HCT116 (cell line): ENCODE data around the gene STARD3. TPM values are rescaled to one million over a fixed set of nuclear protein-coding genes. Genes with fewer than 3 reads are reported as not detected.

Experiments used
- ATAC-seq: fragments of 200-7000 bp; cut with Tn5 transposase; 2 replicates; pipeline ENCODE4 v1.9.1; 2020; ENCODE audit warnings: mild to moderate bottlenecking, moderate library complexity
- BruUV-seq: library from RNA; stranded (reverse); fragments of 400-500 nt; replicated peaks from 2 replicates; lab custom pipeline; 2021; lab: Mats Ljungman, UMichigan
- CTCF ChIA-PET: fragments of 300-600 bp; sonication (Branson Sonifier 250); formaldehyde crosslinking; loops from one replicate; lab custom pipeline; 2021; ENCODE audit warnings: antibody characterized with exemption; lab: Charles Lee
- POLR2A ChIA-PET: fragments of 300-600, 350-600 bp; sonication (Branson Sonifier 250); formaldehyde crosslinking; loops from one replicate; lab custom pipeline; 2021; ENCODE audit warnings: antibody characterized with exemption; lab: Charles Lee
- RAD21 ChIA-PET, 2 experiments: fragments of 300-600 bp; sonication (Branson Sonifier 250); formaldehyde crosslinking; loops; one replicate each; lab custom pipeline; 2023; ENCODE audit warnings: low total read pairs in 2 of 2; ENCODE audit not compliant: uncharacterized antibody in 2 of 2, unreplicated experiment in 2 of 2, low non-redundant PET in 1 of 2; lab: Charles Lee
- DNase-seq: peaks from one replicate; pipeline ENCODE4 v3.0.0-alpha.2; 2010; ENCODE audit warnings: low read depth, low spot score
- H2AFZ ChIP-seq: fragments of 200-600 bp; shearing (Covaris generic), sonication (generic); 2 replicates; pipeline ENCODE4 v1.6.1; 2017; ENCODE audit warnings: low read depth, mixed run types, mixed read lengths, antibody characterized with exemption, low read length; ENCODE audit not compliant: poor library complexity, severe bottlenecking
- H3K27ac ChIP-seq: 2 replicates; pipeline ENCODE4 v1.5.1; 2012; ENCODE audit warnings: low read depth, low read length
- H3K27me3 ChIP-seq: fragments of 200-600 bp; sonication (generic); 2 replicates; pipeline ENCODE4 v1.6.1; 2016; ENCODE audit warnings: mixed run types, low read length, mixed read lengths; ENCODE audit not compliant: insufficient read depth
- H3K36me3 ChIP-seq, 2 experiments: fragments of 200-500 bp in 1 of 2; fragments of 200-600 bp in 1 of 2; sonication (Bioruptor generic) in 1 of 2; sonication (generic) in 1 of 2; 2 replicates each; pipeline versions ENCODE4 v1.5.1 to v1.6.1; 2014 to 2016; ENCODE audit warnings: low read length in 2 of 2, inconsistent platforms in 1 of 2, mixed read lengths in 1 of 2, mixed run types in 1 of 2; ENCODE audit not compliant: insufficient read depth in 2 of 2, control insufficient read depth in 1 of 2
- H3K4me1 ChIP-seq, 2 experiments: fragments of 200-600 bp in 1 of 2; sonication (generic) in 1 of 2; 2 replicates each; pipeline versions ENCODE4 v1.5.1 to v1.6.1; 2012 to 2017; ENCODE audit warnings: low read length in 2 of 2, inconsistent platforms in 1 of 2, mild to moderate bottlenecking in 1 of 2, mixed read lengths in 1 of 2, mixed run types in 1 of 2, moderate library complexity in 1 of 2; ENCODE audit not compliant: insufficient read depth in 2 of 2, control insufficient read depth in 1 of 2
- H3K4me2 ChIP-seq: fragments of 200-600 bp; sonication (generic); 2 replicates; pipeline ENCODE4 v1.6.1; 2017; ENCODE audit warnings: mixed run types, low read length, mixed read lengths
- H3K4me3 ChIP-seq, 2 experiments: fragments of 200-600 bp in 1 of 2; sonication (generic) in 1 of 2; replicated peaks in 1 of 2; 2 replicates each; pipeline ENCODE4 v1.5.1; 2011 to 2016; ENCODE audit warnings: low read length in 2 of 2, control low read depth in 1 of 2, low read depth in 1 of 2, mild to moderate bottlenecking in 1 of 2, mixed read lengths in 1 of 2, mixed run types in 1 of 2
- H3K79me2 ChIP-seq: fragments of 200-600 bp; sonication (generic); 2 replicates; pipeline ENCODE4 v1.6.1; 2017; ENCODE audit warnings: mild to moderate bottlenecking, mixed run types, low read length, moderate library complexity, mixed read lengths; ENCODE audit not compliant: insufficient read depth
- H3K9ac ChIP-seq: fragments of 200-600 bp; sonication (generic); 2 replicates; pipeline ENCODE4 v1.6.1; 2016; ENCODE audit warnings: low read length, mixed read lengths
- H3K9me2 ChIP-seq: fragments of 200-600 bp; sonication (generic), shearing (Covaris generic); 2 replicates; pipeline ENCODE4 v1.6.1; 2017; ENCODE audit warnings: mixed run types, mild to moderate bottlenecking, moderate library complexity; ENCODE audit not compliant: insufficient read depth
- H3K9me3 ChIP-seq, 2 experiments: fragments of 200-500 bp in 1 of 2; fragments of 200-600 bp in 1 of 2; sonication (Bioruptor generic) in 1 of 2; sonication (generic) in 1 of 2; 2 replicates each; pipeline ENCODE4 v1.6.1; 2014 to 2017; ENCODE audit warnings: low read length in 2 of 2, mixed read lengths in 2 of 2, inconsistent platforms in 1 of 2, low read depth in 1 of 2, mild to moderate bottlenecking in 1 of 2, mixed run types in 1 of 2, moderate library complexity in 1 of 2; ENCODE audit not compliant: control insufficient read depth in 1 of 2, insufficient read depth in 1 of 2
- H4K20me1 ChIP-seq: fragments of 200-600 bp; sonication (generic), shearing (Covaris generic); 2 replicates; pipeline ENCODE4 v1.6.1; 2017; ENCODE audit warnings: mixed run types, mild to moderate bottlenecking, moderate library complexity; ENCODE audit not compliant: insufficient read depth
- CBX3 ChIP-seq: IDR thresholded peaks from 2 replicates; pipeline ENCODE4 v1.6.1; 2012; ENCODE audit warnings: low read depth
- FOSL1 ChIP-seq: IDR thresholded peaks from 2 replicates; pipeline ENCODE4 v1.6.1; 2012; ENCODE audit warnings: low read depth
- POLR2A ChIP-seq: IDR thresholded peaks from 2 replicates; pipeline ENCODE4 v1.7.0; 2011; ENCODE audit warnings: borderline replicate concordance; ENCODE audit not compliant: insufficient read depth, insufficient read length; ENCODE audit errors: extremely low read depth
- SIN3A ChIP-seq: IDR thresholded peaks from 2 replicates; pipeline ENCODE4 v1.6.1; 2012; ENCODE audit warnings: low read depth
- TCF7L2 ChIP-seq: IDR thresholded peaks from 2 replicates; pipeline ENCODE4 v1.7.0; 2011; ENCODE audit warnings: borderline replicate concordance, inconsistent platforms; ENCODE audit not compliant: insufficient read depth, insufficient read length; ENCODE audit errors: extremely low read depth
- intact Hi-C: fragments of 100-400 bp; cut with micrococcal nuclease; formaldehyde crosslinking; loops from 2 replicates; pipeline ENCODE4 v1.10.0; 2022
- total RNA-seq: library from RNA; stranded (reverse); gene quantifications from one replicate; pipeline ENCODE4 v1.2.1, GENCODE V29; 2021; ENCODE audit not compliant: unreplicated experiment
- TF ChIP-seq, protein P1 (sequence below): IDR thresholded peaks from 2 replicates; pipeline ENCODE4 v1.6.1; 2011; ENCODE audit warnings: mild to moderate bottlenecking, low read length, moderate library complexity; ENCODE audit not compliant: insufficient replicate concordance; ENCODE audit errors: extremely low read depth

Gene STARD3
- total RNA-seq, 1 experiment from 2014 or later, result 73.9 TPM

DNA sequence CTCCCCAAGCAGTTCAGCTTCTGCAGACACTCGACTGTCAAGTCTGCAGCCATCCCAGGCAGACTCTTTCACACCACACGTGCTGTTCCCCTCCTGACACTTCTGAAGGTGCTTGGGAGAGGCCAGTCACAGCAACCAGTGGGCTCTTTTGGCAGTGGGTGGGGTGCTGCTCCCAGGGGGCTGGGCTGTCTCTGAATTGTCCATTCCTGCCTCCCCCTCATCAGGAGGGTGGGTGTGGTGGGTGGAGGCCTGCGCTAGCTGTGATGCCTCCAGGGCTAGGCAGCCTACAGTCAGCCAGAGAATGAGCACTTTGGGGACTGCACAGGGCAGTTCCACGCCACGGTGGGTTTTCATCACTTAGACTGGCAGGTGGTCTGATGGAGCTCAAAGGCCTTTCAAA lies 10.3 kb downstream of the STARD3 start:
- Histone ChIP-seq H3K27ac (no peak overlapping the region), H3K9me2 (no peaks in the 10 kb centered on the region), H3K79me2 (peaks cover 46% of the 10 kb centered on the region), H3K4me3 (no peak overlapping the region), H3K9me3 (no peaks in the 10 kb centered on the region), H3K4me2 (no peak overlapping the region), H2AFZ (no peak overlapping the region), H4K20me1 (no peaks in the 10 kb centered on the region), H3K4me1 (peaks cover 33 to 66% of the 10 kb centered on the region in 2 experiments), H3K27me3 (no peaks in the 10 kb centered on the region), H3K9ac (no peak overlapping the region), H3K36me3 (no peaks in the 10 kb centered on the region)
- no peak for TF ChIP-seq CBX3
- POLR2A ChIA-PET, result no interaction called here
- BruUV-seq, result no TSS peak
- intact Hi-C loops, result no loop called here
- no peak for DNase-seq
- no peak for ATAC-seq
- CTCF ChIA-PET, result no interaction called here
- RAD21 ChIA-PET, result no interaction called here

DNA sequence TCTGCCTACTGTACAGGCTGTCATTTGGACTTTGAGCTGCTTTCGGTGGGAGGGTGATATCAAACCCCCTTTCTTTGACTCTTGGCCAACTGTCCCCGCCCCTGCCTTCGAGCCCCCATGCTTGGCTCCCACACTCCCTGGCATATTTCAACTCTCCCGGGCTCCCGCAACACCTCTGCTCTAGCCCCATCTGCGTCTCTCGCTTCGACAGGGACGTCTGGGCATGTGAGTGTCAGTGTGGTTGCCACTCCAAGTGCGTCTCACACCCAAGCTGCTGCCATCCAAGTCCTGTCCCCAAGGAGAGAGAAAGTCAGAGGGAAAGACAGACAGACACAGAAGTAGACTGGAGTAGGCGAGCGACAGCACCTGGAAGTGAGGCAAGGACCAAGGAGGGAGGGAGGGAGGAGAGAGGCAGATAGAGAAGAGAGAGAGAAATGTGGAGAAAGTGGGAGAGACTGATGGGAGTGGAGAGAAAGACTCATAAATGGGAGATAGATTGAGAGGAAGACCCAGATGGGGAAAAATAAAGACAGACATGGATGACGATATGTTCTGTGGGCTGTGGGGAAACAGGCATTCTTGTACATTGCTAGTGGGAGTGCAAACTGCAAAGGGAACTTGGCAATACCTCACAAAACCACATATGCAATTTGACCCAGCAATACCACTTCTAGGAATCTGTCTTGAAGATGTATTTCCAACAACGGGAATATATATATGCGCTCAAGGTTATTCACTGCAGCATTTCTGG lies 11.8 kb downstream of the STARD3 start:
- Histone ChIP-seq H3K4me2 (no peak overlapping the region), H3K4me3 (no peak overlapping the region), H3K79me2 (peaks cover 30% of the 10 kb centered on the region; the same call in 1 of the 2 replicates), H3K27me3 (no peaks in the 10 kb centered on the region), H3K9me2 (no peaks in the 10 kb centered on the region), H4K20me1 (no peaks in the 10 kb centered on the region), H3K9ac (no peak overlapping the region), H2AFZ (no peak overlapping the region), H3K36me3 (no peaks in the 10 kb centered on the region), H3K27ac (no peak overlapping the region), H3K4me1 (peaks cover 21 to 66% of the 10 kb centered on the region in 2 experiments), H3K9me3 (no peaks in the 10 kb centered on the region)
- no TSS peak for BruUV-seq
- ATAC-seq (no peak), DNase-seq (no peak)
- TF ChIP-seq CBX3 (no peak), FOSL1 (no peak), POLR2A (no peak), TCF7L2 (no peak), SIN3A (no peak)
- TF ChIP-seq, protein P1, sequence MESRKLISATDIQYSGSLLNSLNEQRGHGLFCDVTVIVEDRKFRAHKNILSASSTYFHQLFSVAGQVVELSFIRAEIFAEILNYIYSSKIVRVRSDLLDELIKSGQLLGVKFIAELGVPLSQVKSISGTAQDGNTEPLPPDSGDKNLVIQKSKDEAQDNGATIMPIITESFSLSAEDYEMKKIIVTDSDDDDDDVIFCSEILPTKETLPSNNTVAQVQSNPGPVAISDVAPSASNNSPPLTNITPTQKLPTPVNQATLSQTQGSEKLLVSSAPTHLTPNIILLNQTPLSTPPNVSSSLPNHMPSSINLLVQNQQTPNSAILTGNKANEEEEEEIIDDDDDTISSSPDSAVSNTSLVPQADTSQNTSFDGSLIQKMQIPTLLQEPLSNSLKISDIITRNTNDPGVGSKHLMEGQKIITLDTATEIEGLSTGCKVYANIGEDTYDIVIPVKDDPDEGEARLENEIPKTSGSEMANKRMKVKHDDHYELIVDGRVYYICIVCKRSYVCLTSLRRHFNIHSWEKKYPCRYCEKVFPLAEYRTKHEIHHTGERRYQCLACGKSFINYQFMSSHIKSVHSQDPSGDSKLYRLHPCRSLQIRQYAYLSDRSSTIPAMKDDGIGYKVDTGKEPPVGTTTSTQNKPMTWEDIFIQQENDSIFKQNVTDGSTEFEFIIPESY, result no peak
- intact Hi-C loops, result no loop called here
- RAD21 ChIA-PET, result no interaction called here
- CTCF ChIA-PET, result interaction anchor here (2.9 kb wide), 1 partner anchor 25 kb away, joined by 7 read pairs; no protein-coding TSS in a partner anchor
- POLR2A ChIA-PET, result no interaction called here
